NCI-H146 treated with DMSO at 0.1 percent for 48 hours (cell line): Measurements from ENCODE around the gene GJB5.
"Not testable (repeated sequence)": the region's sequence is repeated elsewhere in the genome, so short reads cannot be mapped to it uniquely, and the experiment has no call there.

Source experiments
- DNase-seq: peaks from one replicate; lab custom pipeline; 2025; ENCODE audit not compliant: unreplicated experiment; lab: John Stamatoyannopoulos, UW

The GJB5 gene

DNA sequence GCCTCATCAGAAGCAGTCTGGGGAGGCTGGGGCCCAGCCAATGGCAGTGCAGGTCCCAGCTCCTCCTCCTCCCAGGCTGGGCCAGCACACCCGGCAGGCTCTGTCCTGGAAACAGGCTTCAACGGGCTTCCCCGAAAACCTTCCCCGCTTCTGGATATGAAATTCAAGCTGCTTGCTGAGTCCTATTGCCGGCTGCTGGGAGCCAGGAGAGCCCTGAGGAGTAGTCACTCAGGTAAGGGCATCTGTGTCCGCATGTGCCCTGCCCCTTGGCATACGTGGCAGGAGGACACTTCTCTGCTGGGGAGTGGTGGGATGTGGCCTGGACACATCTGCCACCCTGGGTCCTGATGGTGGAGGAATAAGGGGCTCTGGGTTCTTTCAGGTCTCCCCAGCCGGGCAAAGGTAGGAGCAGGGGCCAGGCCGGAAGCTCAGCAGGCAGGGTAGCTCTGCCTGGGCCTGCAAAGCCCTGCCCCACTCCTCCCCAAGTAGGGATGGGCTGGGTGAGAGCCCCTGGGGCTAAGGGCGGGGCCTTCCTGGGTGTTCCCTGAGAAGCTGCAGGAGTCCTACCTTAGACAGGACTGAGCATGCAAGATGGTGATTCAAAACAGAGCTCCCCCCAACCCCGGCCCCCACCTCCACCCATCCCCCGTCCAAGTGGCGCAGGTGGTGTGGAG is at the start of gene GJB5:
Gene GJB5, plus strand, starts transcription at position 84 of the 674 bp plus-strand sequence. CDS start 2,284 bp downstream, outside the sequence.
- no peak for DNase-seq

DNA sequence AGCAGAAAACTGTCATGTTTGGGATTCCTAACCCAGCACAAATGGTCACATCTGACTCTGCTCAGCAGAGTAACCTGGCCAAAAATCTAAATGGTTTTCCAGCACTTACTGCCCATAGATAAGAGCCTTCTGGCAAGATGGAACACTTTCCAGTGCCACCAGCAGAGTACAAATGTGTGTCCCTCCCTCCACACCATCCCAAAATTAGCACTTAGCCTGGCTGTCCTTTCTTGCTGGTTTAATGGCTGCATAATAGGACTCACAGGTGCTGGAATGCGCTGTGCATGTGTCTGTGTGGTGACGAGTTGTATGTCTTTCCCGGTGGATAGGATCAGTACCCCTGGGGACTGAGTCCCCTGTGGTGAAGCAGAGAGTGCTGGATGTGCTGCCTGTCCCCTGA is 49.8 kb upstream of the GJB5 start:
- DNase-seq, result no peak

DNA sequence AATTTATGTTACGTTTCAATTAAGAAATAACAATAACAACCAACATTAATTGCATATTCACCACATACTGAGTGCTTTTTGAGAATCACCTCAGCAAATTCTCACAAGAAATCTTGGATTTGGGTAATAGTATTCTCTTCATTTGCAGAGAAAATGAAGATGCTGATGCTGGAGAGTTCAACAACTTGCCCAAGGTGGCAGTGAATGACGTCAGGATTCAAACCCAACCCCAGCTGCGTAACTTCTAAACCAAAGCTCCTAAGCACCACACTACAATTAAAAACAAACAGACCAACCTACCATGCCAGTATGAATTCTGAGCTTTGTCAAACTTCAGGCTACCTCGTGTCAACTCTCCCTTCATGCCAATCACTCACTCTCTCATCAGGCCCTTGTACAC is 46.7 kb upstream of the GJB5 start:
- DNase-seq, result no peak

DNA sequence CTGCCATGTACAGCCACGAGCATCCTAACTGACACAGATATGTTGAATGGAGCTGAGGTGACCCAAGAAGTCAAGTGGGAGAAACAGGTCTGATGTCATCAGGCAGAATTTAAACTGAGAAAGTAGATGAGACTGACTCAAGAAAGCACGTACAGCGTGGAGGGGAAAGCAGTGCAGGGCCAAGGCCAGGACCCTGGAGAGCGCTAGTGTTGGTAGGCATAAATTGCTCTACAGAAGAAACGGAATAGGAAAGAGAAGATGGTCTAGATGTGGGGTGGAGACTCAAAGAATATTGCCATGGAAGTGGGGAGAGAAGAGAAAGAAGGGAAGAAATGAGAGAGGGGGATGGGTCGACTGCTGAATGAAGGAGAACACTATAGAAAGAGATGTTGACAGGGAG is 45.3 kb upstream of the GJB5 start:
- DNase-seq, result no peak

DNA sequence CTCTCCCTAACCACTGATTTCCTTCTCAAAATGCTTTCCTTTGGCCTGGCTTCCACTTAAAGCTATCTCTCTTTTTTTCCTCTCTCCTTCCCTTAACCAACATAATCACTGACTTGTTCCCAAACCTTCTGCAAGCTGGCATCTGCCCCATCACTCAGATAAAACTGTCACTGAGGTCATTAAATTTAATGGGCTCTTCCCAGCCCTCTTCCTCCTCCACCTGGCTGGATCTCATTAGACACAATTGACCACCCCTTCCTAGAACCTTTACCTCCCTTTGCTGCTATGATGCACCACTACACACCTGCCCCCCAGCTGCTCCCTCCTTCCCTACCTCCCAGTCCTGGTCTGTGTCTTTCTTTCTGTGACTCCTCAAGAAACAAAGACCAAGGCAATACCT is 44.0 kb upstream of the GJB5 start:
- DNase-seq, result no peak

DNA sequence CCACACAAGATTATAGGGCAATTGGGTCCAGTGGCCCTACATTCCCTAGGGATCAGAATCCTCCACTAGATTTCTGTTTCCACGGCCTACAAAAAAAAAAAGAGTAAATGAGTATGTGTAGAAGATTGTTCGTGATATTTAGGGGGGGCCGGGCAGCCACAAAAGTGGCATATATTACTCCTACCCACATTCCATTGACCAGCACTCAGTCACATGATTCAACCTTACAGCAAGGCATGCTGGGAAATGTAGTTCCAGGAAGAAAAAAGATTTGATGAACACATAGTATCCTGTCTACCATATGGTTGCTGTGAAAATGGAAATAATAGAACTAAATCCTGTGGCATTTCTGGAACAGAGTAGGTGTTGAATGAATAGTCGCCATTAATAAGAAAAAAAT is 43.4 kb upstream of the GJB5 start:
- DNase-seq, result no peak

DNA sequence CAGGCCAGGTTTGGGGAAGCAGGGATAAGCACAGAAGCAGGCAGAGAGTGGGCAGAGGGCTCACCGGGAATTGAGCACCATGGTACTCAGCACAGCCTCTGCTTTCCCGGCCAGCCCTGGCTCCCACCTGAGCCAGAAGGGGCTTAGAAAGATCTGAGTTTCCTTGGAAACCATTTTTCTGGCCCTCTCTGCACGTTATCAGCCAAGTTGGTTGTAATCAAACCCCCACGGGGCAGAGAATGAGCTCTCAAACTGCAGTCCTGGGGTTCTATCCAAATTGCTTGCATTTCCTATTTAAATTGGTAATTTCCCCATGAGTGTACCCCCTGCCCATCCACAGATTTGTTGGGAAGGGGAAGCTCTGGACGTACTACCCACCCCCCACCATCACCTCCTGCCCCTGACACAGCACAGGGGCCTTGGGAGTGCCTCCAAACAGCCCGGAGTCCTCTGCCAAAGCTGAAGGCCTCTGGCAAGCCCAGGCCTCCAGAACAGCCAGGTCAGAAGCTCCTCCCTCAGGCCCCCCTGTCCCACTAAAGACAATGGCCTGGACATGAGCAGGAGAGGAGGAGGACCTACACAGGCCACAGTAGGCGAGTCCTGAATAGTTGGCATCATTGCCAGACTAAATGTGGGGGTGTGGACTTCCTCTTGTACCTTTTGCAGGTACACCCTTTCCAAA is 42.7 kb upstream of the GJB5 start:
- no peak for DNase-seq

DNA sequence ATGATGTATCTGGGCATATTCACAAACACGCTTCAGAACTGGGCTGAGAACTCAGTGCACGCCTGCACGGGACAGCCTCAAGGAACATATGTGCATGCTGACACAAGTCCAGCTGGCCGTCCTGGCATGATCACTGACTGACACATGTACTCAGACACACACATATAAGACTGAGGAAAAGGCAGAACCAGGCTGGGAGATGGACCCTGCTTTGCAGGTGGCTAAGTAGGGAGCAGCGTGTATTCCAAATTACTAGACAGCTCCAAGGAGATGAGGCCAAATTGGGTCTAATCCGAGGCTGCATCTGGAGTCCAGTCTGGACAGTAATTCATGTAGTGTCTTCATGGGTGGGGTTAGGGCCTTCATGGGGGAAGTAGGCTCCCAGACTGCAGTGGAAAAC is 41.4 kb upstream of the GJB5 start:
- no peak for DNase-seq

DNA sequence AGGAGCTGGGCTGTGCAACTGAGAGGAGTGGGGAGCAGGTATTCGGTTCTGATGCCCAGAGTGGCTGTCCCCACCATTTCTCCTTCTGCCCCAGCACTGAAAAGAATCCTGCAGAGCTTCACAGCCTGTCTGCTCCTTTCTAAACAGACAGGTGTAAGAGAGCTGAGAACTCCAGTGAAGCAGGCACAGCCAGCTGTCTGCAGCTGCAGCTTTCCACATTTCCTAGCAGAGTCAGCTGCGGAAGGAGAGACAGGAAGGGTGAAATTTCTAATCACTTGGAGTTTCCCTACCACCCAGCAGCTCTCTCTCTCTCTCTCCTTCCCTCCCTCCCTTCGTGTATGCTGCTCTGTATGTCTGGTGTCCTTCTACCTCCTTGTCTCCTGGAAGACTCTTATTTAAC is 40.5 kb upstream of the GJB5 start:
- no peak for DNase-seq

DNA sequence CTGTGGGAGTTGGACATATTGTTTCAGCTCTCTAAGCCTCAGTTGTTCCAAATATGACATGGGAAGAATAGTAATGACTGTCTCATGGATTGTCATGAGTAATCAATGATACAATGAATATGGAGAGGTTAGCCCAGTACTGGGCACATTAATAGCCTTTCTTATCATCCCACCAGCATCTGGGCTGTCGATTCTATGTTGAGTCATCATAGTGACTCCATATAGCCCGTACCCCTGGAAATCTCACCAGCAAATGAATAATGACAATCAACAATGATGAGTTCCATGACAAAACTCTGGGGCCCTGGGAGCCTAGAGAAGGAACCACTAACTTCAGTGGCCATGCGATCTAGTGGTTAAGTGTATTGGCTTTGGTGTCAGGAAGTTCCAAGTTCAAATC is 39.7 kb upstream of the GJB5 start:
- DNase-seq, result no peak

DNA sequence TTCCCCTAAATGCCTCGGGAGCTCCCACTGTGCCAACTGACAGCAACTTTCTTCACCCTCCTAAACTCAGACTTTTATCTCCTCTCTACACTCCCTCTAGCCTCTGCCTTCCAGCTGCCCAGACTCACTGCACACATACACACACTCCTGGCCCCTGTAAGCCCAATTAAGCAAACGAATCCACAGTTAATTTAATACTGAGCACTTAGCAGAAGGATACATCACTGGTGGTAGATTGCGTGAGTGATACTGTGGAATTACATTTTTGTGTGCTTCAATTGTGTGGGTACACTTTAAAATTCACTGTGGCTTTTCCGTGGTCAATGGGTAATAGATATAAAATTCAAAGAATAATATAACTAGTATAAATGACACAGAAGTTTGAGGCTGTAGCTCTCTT is 33.6 kb upstream of the GJB5 start:
- no peak for DNase-seq

DNA sequence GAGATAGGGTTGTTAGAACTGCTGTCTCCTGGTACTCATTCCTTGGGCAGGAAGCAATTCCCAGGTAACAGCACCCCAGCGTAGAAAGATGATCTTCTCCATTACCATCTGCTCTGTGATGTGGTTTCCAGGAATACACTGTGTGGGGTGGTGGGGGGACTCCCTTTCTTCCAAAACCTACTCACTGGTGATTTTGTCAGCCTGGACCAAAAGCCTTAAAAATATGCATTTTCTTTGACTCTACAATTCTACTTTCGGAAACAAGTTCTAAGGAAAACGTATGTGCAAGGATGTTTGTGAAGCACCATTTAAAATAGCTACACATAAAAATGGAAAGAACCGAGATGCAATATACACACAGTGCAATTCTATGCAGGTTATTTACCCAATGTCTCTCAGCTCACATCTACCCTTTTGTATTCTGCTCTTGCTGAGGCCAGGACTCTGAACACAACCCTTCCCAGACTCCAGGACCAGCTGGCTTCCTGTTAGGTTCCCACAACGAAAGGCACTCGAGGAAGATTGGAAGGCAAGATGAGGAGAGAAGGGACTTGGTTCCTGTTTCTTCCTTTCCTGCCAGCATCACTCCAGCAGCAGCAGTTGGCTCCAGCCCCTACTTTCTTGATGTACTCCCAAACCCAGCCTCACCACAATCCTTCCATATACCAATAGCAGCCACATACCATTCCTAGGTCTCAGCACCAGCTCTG is 33.0 kb upstream of the GJB5 start:
- no peak for DNase-seq

DNA sequence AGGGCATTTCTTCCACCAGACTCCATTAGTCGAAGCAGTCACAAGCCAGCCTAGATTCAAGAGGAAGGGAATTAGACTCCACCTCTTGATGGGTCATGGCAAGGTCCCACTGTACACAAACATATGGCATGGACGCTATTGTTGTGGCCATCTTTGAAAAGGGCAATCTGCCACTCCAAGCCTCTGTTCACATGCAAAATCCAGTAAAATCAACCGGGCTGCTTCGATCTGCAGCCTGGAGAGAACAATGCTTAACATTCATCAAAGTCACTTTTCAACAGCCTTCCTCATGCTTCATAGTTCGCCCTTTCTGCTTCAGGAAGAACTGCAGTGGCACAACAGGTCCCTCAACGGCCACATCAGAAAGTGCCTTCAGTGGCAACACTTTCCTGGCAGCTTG is 28.0 kb upstream of the GJB5 start:
- no peak for DNase-seq

DNA sequence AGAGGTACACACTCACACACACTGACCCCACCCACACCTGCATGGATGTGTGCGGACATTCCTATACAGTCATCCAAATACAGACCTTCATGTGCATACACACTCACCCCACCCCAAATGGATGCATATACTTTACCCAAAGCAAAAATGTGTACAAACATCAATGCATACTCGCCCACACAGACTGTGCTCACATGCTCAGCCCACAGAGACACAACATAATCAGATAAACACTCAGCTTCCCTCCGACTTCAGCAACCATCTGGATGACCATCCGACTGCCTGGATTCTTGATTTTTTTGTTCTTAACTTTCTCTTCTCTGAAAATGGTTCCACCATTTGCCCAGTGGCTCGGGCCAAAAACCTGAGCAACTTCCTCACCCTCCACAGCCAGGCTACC is 24.4 kb upstream of the GJB5 start:
- DNase-seq, result no peak

DNA sequence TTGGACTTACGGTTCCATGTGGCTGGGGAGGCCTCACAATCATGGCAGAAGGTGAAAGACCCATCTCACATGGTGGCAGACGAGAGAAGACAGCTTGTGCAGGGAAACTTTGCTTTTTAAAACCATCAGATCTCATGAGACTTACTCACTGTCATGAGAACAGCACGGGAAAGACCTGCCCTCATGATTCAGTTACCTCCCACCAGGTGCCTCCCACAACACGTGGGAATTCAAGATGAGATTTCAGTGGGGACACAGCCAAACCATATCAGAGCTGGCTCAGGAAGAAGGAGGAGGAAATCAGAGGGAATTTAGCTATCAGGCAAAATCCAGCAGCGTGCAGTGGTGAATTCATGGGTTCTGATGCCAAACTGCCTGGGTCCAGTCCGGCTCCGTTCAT is 22.0 kb upstream of the GJB5 start:
- not testable (repeated sequence) for DNase-seq

DNA sequence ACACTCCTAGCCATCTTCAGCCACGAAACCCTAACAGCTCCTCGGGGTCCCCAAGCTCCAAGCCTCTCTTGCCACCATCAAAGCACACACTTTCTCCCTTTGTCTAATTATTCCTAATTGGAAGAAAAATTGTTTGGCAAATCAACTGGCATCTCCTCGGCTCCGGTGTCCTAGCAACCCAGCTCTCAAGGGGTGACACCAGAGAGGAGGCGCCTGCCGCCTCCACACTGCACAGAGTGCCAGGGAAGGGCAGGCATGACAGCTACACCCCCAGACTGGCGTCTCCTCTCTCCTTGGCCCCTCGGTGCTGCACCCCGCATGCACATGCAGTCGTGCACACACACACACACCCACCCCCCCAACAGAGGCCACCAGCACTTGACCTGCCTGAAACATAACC is 18.2 kb upstream of the GJB5 start:
- no peak for DNase-seq

DNA sequence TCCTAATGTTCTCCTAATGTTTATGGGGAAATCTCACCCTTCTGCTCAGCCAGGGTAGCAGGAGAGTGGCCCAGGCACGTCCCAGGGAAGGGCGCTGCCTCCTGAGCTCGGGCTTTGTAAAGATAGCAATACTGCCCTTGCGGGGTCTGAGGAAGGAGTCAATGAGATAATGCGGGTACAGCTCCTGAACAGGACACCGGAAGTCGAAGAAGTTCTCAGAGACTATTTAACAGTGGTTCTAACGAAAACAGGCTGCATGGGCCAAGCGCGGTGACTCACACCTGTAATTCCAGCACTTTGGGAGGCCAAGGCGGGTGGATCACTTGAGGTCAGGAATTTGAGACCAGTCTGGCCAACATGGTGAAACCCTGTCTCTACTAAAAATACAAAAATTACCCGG is 17.6 kb upstream of the GJB5 start:
- not testable (repeated sequence) for DNase-seq

DNA sequence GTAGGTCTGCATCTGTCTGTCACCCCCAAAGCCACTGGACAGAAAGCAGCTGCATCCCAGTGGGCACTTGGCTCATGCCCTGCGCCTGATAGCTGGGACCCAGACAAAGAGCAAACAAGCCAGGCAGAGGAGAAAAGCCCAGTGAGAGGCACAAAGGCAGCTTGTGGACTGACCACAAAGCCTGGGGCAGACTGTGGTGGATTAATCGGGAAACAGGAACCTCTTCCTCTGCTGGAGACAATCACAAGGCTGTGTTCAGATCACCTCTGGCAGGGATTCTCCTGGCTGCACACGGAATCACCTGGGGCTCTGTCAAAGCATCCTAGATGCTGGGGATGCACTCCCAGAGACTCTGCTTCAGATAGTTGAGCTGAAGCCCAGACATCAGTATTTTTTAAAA is 15.2 kb upstream of the GJB5 start:
- DNase-seq, result no peak

DNA sequence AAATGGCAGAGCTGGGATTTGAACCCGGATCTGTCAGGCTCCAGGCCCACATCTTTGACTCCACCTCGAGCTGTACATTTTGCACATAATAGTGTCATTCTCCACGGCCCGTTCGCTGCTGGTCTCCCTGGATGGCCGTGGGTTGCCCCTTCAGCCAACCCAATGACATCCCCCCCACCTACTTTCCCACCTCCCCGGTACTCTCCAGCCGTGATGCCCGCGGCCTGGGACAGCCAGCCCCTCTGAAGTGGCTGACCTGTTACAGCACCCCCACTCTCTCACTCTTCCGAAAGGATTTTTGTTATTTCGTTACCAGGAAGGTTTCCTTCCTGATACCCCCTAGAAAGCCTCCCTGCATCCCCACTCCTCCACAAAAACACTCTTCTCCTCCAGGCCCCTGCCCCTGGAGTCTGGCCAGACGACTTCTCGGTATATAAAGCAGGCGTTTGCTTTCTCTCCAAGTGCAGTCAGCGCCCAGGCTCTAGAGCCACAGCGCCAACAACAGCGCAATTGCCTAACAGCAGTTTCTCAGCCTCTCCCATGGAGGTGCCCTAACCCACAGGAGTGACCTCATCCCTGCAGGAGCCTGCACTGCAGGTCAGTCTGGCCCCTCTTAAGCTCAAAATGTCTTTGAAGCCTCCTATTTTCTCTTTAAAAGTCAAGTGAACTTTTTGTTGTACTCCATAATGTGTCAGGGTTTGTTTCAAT is 14.5 kb upstream of the GJB5 start:
- no peak for DNase-seq

DNA sequence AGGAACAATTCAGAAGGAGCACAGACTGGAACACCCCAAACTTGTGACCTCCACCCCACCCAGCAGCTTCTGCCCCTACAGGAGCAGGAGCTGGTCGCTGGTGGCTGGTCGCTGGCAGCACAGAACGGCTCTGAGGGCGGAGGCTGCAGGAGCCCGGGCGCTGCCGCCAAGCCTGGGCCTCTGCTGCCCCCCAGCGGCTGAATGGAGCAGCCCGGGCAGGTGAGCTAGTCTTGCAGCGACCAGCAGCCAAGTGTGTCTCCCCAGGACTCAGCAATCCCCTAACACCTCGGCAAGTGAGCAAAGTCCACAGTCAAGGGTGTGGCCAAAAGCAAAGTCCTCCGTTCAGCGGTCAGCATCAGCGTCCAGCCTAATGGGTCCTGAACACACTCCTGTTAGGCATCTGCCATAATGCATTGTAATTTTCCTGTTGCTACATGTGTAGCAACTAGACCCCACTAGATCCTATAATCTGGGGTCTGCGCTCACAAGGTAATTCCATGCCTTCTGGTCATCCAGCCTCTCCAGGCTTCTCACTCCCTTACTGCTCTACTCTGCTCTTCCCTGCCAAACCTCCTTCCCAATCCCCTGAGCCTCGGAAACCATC is 12.1 kb upstream of the GJB5 start:
- peak; percentile 10 for DNase-seq

DNA sequence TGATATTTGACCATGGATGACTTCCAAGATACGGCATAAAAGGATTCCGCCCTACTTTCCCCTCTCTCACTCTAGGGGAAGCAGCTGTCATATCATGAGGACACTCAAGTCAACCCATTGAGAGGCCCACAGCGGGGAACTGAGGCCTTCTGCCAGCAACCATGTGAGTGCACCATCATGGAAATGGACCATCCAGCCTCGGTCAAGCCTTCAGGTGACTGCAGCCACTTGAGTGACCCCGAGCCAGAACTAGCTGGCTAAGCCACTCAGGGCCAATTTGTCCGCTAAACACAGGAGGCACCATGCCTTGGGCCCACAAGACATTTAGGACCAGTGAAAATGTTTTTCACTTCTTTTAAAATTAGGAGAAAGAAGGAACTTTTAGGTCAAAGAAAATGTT is 11.1 kb upstream of the GJB5 start:
- no peak for DNase-seq
